Upper lobe of right lung (tissue), 1 donor: ENCODE measurements around the gene EIF4E2. TPM values are rescaled to one million over a fixed set of nuclear protein-coding genes. Genes with fewer than 3 reads are reported as not detected.

ENCODE experiments used
- ATAC-seq: fragments of 200-7000 bp; cut with Tn5 transposase; one replicate; pipeline ENCODE4 v1.9.1; 2020; ENCODE audit warnings: mild to moderate bottlenecking, moderate library complexity
- DNase-seq: peaks from one replicate; pipeline ENCODE4 v3.0.0-alpha.2; 2020
- H3K27ac ChIP-seq: fragments of 200-600 bp; one replicate; pipeline ENCODE4 v1.8.0; 2022
- H3K27me3 ChIP-seq: fragments of 200-600 bp; one replicate; pipeline ENCODE4 v1.8.0; 2022; ENCODE audit warnings: mild to moderate bottlenecking
- H3K36me3 ChIP-seq: fragments of 200-600 bp; one replicate; pipeline ENCODE4 v1.8.0; 2022
- H3K4me1 ChIP-seq: fragments of 200-600 bp; one replicate; pipeline ENCODE4 v1.8.0; 2022
- H3K4me3 ChIP-seq: fragments of 200-600 bp; one replicate; pipeline ENCODE4 v1.8.0; 2022; ENCODE audit warnings: mild to moderate bottlenecking
- H3K9me3 ChIP-seq: fragments of 200-600 bp; one replicate; pipeline ENCODE4 v1.8.0; 2022
- CTCF ChIP-seq: fragments of 200-600 bp; IDR thresholded peaks from one replicate; pipeline ENCODE4 v1.8.0; 2022; ENCODE audit warnings: antibody characterized with exemption
- intact Hi-C: fragments of 100-400 bp; cut with DNase I; formaldehyde crosslinking; loops from one replicate; pipeline ENCODE4 v1.11.0; 2022
- total RNA-seq: library from RNA; stranded (reverse); fragmentation: NEBNext Ultra II Directional; extraction: Animal tissue kit (Norgen Biotek cat#: 25700); gene quantifications from one replicate; pipeline ENCODE4 v1.2.1, GENCODE V29; 2021
- donor health status: DM: no; HTN: yes; CAD: no; lungs with severe emphysema.

EIF4E2 gene
- total RNA-seq, 1 donor from 2014 or later: 68.0 TPM

DNA sequence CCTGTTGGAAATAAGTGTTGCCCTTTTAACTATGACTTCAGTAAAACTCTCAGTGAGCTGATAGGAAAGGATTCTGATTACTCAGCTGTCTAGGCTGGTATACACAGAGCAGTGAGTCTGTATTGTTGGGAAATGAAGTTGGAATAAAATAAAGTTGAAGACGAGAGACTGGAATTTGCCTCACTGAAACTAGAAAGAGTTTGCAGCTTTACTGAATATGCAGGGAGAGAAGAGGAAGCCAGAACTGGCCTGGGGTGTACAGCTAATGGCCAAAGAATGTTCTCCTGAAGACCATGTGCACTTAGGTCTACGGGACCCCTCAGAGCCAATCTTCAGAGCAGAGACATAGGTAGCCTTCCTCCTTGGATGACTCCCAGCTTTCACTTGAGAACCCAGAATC, 26.5 kb downstream of the EIF4E2 start:
- TF ChIP-seq CTCF: no peak
- peaks cover 49% of the 10 kb centered on the region for H3K36me3 ChIP-seq
- H3K4me1 ChIP-seq: no peaks in the 10 kb centered on the region
- H3K9me3 ChIP-seq: no peaks in the 10 kb centered on the region
- intact Hi-C loops: no loop called here
- H3K27me3 ChIP-seq: no peaks in the 10 kb centered on the region
- no peak overlapping the region for H3K27ac ChIP-seq
- no peak overlapping the region for H3K4me3 ChIP-seq
- no peak for ATAC-seq
- no peak for DNase-seq

GRCh38 chr2:232577841-232578240, 27.4 kb downstream of the EIF4E2 start:
- H3K27ac ChIP-seq: no peak overlapping the region
- H3K9me3 ChIP-seq: no peaks in the 10 kb centered on the region
- no peak overlapping the region for H3K4me3 ChIP-seq
- TF ChIP-seq CTCF: no peak
- intact Hi-C loops: no loop called here
- H3K27me3 ChIP-seq: no peaks in the 10 kb centered on the region
- peaks cover 43% of the 10 kb centered on the region for H3K36me3 ChIP-seq
- ATAC-seq (no peak), DNase-seq (no peak)
- H3K4me1 ChIP-seq: no peaks in the 10 kb centered on the region

DNA sequence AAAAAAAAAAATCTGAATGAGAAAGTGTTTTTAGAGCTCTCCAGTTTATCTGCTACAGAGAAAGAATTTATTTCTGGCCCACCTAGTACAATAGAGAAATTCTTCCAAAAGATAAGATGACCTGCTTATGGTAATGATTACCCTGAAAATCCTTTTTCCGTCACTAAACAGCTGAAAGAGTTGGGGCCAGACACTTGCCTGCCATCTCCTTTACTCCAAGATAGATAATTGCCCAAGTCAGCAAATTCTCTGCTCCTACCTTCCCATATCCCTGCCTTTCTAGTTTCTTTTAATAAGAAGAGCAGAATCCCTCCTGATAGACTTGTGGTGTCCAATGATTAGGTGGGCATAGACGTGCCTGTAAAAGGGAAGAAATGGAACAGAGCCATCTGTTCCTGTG, 28.1 kb downstream of the EIF4E2 start:
- intact Hi-C loops: no loop called here
- Histone ChIP-seq H3K36me3 (peaks cover 36% of the 10 kb centered on the region), H3K27ac (no peak overlapping the region), H3K4me1 (no peaks in the 10 kb centered on the region), H3K27me3 (no peaks in the 10 kb centered on the region), H3K4me3 (no peak overlapping the region), H3K9me3 (no peaks in the 10 kb centered on the region)
- DNase-seq (no peak), ATAC-seq (no peak)
- no peak for TF ChIP-seq CTCF

- no peak for DNase-seq
- TF ChIP-seq CTCF: no peak
- Histone ChIP-seq H3K9me3 (no peaks in the 10 kb centered on the region), H3K27me3 (no peaks in the 10 kb centered on the region), H3K4me1 (no peaks in the 10 kb centered on the region), H3K4me3 (no peak overlapping the region), H3K27ac (no peak overlapping the region), H3K36me3 (peaks cover 16% of the 10 kb centered on the region)
- intact Hi-C loops: no loop called here
- no peak for ATAC-seq
Observed at GRCh38 chr2:232580648-232580981, 30.1 kb downstream of the EIF4E2 start.

DNA sequence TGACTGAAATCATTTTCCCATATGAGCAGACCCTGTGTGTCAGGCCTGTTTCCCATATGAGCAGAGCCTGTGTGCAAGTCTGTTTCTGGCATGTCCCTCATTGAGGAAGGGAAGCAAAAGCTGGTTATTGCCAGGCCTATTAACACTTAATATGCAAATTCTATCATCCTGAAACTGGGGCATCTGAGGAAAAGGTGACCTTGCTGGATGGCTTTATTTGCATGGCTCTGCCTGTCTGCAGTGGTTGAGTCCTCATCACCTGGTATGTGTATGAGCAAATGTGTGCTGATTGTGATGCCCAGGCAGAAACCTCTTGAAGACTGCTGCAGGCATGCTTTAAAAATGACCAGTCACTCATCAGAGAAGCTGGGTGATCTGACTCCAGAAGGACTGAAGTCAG, 31.2 kb downstream of the EIF4E2 start:
- intact Hi-C loops: no loop called here
- TF ChIP-seq CTCF: no peak
- ATAC-seq (no peak), DNase-seq (no peak)
- no peak overlapping the region for H3K27ac ChIP-seq
- H3K9me3 ChIP-seq: no peaks in the 10 kb centered on the region
- H3K4me3 ChIP-seq: no peak overlapping the region
- no peaks in the 10 kb centered on the region for H3K27me3 ChIP-seq
- peaks cover 15% of the 10 kb centered on the region for H3K36me3 ChIP-seq
- no peaks in the 10 kb centered on the region for H3K4me1 ChIP-seq

DNA sequence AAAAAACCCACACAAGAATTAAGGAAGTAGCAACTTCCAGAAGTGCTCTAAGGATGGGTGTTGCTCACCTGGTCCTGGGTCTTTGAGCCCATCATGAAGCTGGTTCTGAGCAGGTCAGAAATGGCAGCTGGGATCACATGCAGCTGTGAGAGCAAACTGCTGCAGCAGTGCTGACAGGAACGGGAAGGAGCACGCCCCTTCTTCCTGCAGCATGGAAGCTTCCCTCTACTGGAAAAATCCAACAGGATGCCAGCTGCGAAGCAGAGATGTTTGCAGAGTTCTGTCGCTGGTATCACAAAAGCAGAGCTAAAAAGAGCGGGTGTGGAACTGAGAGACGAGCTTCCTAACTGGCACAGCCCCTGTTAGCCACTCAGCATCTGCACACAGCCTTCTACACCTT, 33.7 kb downstream of the EIF4E2 start:
- DNase-seq (no peak), ATAC-seq (no peak)
- Histone ChIP-seq H3K4me3 (no peak overlapping the region), H3K27ac (no peak overlapping the region), H3K27me3 (no peaks in the 10 kb centered on the region), H3K36me3 (peaks cover 15% of the 10 kb centered on the region), H3K4me1 (no peaks in the 10 kb centered on the region), H3K9me3 (no peaks in the 10 kb centered on the region)
- intact Hi-C loops: no loop called here
- TF ChIP-seq CTCF: no peak
